Endothelial cell (in vitro differentiated cells): Measurements from ENCODE around the gene UBE2M. TPM values are rescaled to one million over a fixed set of nuclear protein-coding genes. Genes with fewer than 3 reads are reported as not detected.

Experiments used
- DNase-seq: peaks from one replicate; pipeline ENCODE4 v3.0.0; 2021; ENCODE audit warnings: low spot score
- H3K27ac Mint-ChIP-seq: one replicate; pipeline ENCODE4 v1.8.0; 2021; ENCODE audit warnings: mixed read lengths, inconsistent platforms; ENCODE audit not compliant: unreplicated experiment
- H3K27me3 Mint-ChIP-seq: one replicate; pipeline ENCODE4 v1.8.0; 2021; ENCODE audit warnings: mild to moderate bottlenecking, moderate library complexity, mixed read lengths, inconsistent platforms; ENCODE audit not compliant: unreplicated experiment
- H3K36me3 Mint-ChIP-seq: one replicate; pipeline ENCODE4 v1.8.0; 2021; ENCODE audit warnings: mild to moderate bottlenecking, low read depth, mixed read lengths, inconsistent platforms; ENCODE audit not compliant: unreplicated experiment
- H3K4me1 Mint-ChIP-seq: one replicate; pipeline ENCODE4 v1.8.0; 2021; ENCODE audit warnings: mild to moderate bottlenecking, mixed read lengths, inconsistent platforms; ENCODE audit not compliant: unreplicated experiment
- H3K4me3 Mint-ChIP-seq: one replicate; pipeline ENCODE4 v1.8.0; 2021; ENCODE audit warnings: mild to moderate bottlenecking, mixed read lengths, inconsistent platforms; ENCODE audit not compliant: unreplicated experiment
- H3K9me3 Mint-ChIP-seq: one replicate; pipeline ENCODE4 v1.8.0; 2021; ENCODE audit warnings: mixed read lengths, inconsistent platforms; ENCODE audit not compliant: unreplicated experiment
- total RNA-seq: library from RNA; stranded (reverse); fragmentation: NEBNext Ultra II Directional; extraction: Animal tissue kit (Norgen Biotek cat#: 25700); gene quantifications from one replicate; pipeline ENCODE4 v1.2.1, GENCODE V29; 2021; ENCODE audit not compliant: unreplicated experiment
- TF ChIP-seq, protein P1 (sequence below): fragments of 200-600 bp; sonication (generic); IDR thresholded peaks from one replicate; pipeline ENCODE4 v1.5.0; 2021; ENCODE audit warnings: antibody characterized with exemption; ENCODE audit not compliant: unreplicated experiment

The UBE2M gene
- total RNA-seq, 1 donor from 2014 or later = 81.6 TPM

DNA sequence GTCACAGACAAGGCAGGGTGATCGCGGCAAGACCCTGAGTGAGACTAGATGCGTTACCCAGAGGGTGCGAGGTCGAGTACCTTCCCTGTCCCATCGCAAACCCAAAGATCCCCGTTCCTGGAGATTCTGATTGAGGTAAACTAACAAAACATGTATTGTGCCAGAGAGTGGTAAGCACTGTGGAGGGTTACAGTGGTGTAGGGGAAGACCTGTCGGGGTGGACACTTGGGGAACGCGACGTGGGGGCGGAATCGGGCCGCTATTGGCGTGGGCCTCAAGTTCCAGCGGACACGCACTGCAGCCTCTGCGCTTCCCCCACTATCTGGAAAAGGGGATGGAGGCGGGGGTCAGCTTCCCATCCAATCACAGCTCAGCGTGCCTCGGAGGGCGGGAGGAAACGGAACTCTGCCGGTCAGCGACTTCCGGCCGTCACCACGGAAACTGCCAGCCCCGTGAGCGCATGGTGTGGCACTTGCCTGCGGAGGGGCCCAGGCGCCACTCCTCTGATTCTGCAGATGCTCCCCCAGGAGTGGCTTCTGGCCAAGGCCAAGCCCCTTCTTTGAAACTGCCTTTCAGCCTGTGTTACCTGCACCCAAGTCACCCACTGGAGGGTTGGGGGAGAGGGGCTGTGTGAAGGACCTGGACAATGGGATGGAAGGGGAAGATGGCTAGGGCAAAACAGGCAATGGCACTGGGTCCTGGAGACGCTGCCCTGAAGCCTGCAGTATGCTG, 1.0 kb upstream of the UBE2M start:
- TF ChIP-seq, protein P1, sequence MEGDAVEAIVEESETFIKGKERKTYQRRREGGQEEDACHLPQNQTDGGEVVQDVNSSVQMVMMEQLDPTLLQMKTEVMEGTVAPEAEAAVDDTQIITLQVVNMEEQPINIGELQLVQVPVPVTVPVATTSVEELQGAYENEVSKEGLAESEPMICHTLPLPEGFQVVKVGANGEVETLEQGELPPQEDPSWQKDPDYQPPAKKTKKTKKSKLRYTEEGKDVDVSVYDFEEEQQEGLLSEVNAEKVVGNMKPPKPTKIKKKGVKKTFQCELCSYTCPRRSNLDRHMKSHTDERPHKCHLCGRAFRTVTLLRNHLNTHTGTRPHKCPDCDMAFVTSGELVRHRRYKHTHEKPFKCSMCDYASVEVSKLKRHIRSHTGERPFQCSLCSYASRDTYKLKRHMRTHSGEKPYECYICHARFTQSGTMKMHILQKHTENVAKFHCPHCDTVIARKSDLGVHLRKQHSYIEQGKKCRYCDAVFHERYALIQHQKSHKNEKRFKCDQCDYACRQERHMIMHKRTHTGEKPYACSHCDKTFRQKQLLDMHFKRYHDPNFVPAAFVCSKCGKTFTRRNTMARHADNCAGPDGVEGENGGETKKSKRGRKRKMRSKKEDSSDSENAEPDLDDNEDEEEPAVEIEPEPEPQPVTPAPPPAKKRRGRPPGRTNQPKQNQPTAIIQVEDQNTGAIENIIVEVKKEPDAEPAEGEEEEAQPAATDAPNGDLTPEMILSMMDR = no peak
- H3K27me3 Mint-ChIP-seq = peaks cover 27% of the 10 kb centered on the region
- peaks cover 32% of the 10 kb centered on the region for H3K36me3 Mint-ChIP-seq
- H3K27ac Mint-ChIP-seq = peak overlapping the region; percentile 99
- H3K9me3 Mint-ChIP-seq = no peaks in the 10 kb centered on the region
- peaks cover 29% of the 10 kb centered on the region for H3K4me1 Mint-ChIP-seq
- DNase-seq = peak; percentile 74
- H3K4me3 Mint-ChIP-seq = peak overlapping the region; percentile 96

DNA sequence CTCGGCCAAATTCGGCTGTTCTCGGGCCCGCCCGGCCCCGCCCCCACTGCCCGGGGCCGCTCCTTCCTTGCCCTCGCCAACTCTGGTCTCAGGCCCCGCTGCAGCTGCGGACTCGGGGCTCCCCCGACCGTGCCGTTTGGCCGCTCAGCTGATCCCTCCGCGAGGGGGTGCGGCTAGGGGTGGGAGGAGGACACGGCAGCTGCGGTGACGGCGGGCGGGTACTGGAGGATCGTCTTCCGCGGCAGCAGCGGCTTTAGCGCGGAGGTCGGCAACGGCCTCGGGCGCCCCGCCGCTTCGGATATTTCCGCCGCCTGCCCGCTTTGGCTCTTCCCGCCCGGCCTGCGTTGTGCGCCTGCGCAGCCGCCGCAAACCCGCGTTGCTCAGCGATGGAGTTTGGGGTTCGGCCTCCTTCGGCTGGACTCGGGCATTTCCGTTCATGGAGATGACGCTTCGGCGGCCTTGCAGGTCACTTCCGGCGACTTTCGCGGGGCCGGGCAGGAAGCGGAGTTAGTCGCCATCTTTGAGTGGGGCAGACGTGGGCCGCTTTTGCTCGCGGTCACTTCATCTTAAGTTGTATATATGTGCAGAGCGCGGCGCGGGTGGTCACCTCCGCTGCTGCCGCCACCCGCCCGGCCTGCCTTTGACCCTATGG, 338 bp upstream of the UBE2M start:
- Mint-ChIP-seq H3K4me3 (peak overlapping the region; percentile 96), H3K27me3 (peaks cover 29% of the 10 kb centered on the region), H3K36me3 (peaks cover 30% of the 10 kb centered on the region), H3K27ac (peak overlapping the region; percentile 99), H3K9me3 (no peaks in the 10 kb centered on the region), H3K4me1 (peaks cover 35% of the 10 kb centered on the region)
- peak; percentile 100 for DNase-seq
- TF ChIP-seq, protein P1 = no peak

DNA sequence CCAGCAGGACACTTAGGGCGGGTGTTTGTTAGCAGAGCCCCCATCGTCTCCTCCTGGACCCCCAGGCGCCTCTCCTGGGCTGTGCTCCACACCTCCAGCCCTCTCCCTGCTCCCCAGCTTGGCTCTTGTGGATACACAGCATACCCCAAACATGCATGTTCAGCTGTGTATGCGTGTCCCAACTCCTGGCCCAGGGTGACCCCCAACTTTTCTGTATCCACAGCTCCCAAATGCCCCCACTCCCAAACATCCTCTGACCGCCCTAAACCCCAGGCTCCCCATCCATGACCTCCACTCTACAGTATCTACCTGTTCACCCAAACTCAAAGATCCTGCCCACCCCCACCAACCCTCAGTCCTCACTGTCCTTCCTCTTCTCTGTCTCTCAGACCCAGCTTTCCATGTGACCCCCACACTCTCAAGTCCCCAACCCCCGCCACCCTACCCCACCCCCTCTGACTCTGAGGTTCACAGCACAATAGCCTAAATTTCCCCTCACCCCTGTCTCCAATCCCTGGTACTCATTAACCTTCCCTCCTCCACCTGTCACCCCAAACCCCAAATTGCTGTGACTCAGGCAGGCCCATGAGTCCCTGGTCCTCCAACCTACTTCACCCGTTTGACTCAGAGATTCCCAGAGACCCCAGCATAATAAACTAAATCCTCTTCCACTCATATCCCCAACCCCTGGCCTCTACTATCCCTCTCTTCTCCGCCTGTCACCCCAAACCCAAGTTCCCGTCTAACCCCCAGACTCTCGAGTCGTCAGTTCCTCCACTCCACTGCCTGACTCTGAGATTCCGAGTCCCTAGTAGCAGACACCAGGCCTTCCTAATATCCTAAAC, 968 bp downstream of the UBE2M start:
- no peak for DNase-seq
- H3K36me3 Mint-ChIP-seq = peaks cover 35% of the 10 kb centered on the region
- H3K4me3 Mint-ChIP-seq = peak overlapping the region; percentile 98
- peak overlapping the region; percentile 89 for H3K27ac Mint-ChIP-seq
- H3K4me1 Mint-ChIP-seq = peaks cover 34% of the 10 kb centered on the region
- H3K9me3 Mint-ChIP-seq = no peaks in the 10 kb centered on the region
- H3K27me3 Mint-ChIP-seq = peaks cover 25% of the 10 kb centered on the region
- TF ChIP-seq, protein P1 = no peak

DNA sequence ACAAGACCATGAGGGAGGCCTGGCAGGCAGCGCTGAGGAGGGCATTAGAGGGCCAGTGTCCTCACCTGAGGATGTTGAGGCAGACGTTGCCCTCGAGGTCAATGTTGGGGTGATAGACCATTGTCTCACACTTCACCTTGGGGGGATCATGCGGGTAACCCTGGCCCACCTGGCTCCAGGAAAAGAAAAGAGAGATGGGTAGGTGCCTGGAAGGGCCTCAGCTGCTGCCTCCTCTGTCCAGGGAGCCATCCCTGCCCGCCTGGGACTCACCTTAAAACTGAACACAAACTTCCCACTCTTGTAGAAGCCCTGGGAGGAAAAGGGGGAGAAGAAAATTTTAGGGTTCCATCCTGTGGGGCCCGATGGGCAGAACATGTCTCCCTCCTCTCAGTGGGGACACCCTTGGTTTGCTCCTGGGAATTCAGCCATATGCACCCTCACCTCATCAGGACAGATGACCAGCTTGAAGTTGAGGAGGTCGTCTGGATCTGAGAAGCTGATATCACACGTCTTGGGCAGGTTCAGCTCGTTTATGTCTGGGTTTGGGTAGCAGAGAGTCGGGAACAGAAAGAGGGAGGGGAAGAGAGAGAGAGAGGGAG, 1.7 kb downstream of the UBE2M start:
- H3K4me1 Mint-ChIP-seq = peaks cover 34% of the 10 kb centered on the region
- H3K27ac Mint-ChIP-seq = peak overlapping the region; percentile 70
- no peaks in the 10 kb centered on the region for H3K9me3 Mint-ChIP-seq
- peak overlapping the region; percentile 98 for H3K4me3 Mint-ChIP-seq
- TF ChIP-seq, protein P1 = no peak
- H3K36me3 Mint-ChIP-seq = peaks cover 41% of the 10 kb centered on the region
- DNase-seq = no peak
- peaks cover 25% of the 10 kb centered on the region for H3K27me3 Mint-ChIP-seq
